K562 (cell line): ENCODE measurements around the gene POLD4. TPM values are rescaled to one million over a fixed set of nuclear protein-coding genes. Genes with fewer than 3 reads are reported as not detected.

Source experiments
- ARID2 ChIP-seq: fragments of 450-650 bp; IDR thresholded peaks from 2 replicates; pipeline ENCODE4 v1.6.1; 2017; ENCODE audit warnings: antibody characterized with exemption, mild to moderate bottlenecking
- BCL6 ChIP-seq: fragments of 250-450 bp; sonication (Bioruptor Pico); IDR thresholded peaks from 2 replicates; pipeline ENCODE4 v1.4.0; 2020
- BRD9 ChIP-seq: fragments of 450-650 bp; IDR thresholded peaks from 2 replicates; pipeline ENCODE4 v1.6.1; 2018; ENCODE audit warnings: low read depth; ENCODE audit not compliant: partially characterized antibody
- FOXJ2 ChIP-seq: fragments of 200-800 bp; sonication (Bioruptor generic); IDR thresholded peaks from 2 replicates; pipeline ENCODE4 v1.6.1; 2016; ENCODE audit warnings: missing genetic modification characterization, missing compliant biosample characterization
- GABPB2 ChIP-seq: fragments of 250-450 bp; sonication (Bioruptor Pico); conservative IDR thresholded peaks from 2 replicates; pipeline ENCODE4 v1.5.1; 2021; ENCODE audit warnings: mild to moderate bottlenecking
- HIVEP1 ChIP-seq: fragments of 250-450 bp; sonication (Bioruptor Pico); IDR thresholded peaks from 2 replicates; pipeline ENCODE4 v1.4.0; 2020; ENCODE audit warnings: mild to moderate bottlenecking
- IFI16 ChIP-seq: fragments of 250-450 bp; sonication (Bioruptor Pico); IDR thresholded peaks from 2 replicates; pipeline ENCODE4 v2.1.2; 2022; ENCODE audit warnings: mild to moderate bottlenecking, inconsistent platforms
- LCOR ChIP-seq: sonication (generic); formaldehyde crosslinking; IDR thresholded peaks from 2 replicates; pipeline ENCODE4 v1.8.0; 2022; ENCODE audit warnings: mild to moderate bottlenecking, missing genetic modification reagents
- MIER1 ChIP-seq: fragments of 450-650 bp; IDR thresholded peaks from 2 replicates; pipeline ENCODE4 v1.6.1; 2016; ENCODE audit warnings: antibody characterized with exemption, mild to moderate bottlenecking, low read depth
- PHB2 ChIP-seq: fragments of 450-650 bp; IDR thresholded peaks from 2 replicates; pipeline ENCODE4 v1.6.1; 2017; ENCODE audit warnings: low read depth
- SAFB ChIP-seq: fragments of 200-400 bp; formaldehyde crosslinking; IDR thresholded peaks from 2 replicates; pipeline ENCODE4 v1.6.1; 2017; ENCODE audit warnings: low read depth, low read length, borderline replicate concordance
- STAT5A ChIP-seq: IDR thresholded peaks from 2 replicates; pipeline ENCODE4 v1.6.1; 2012; ENCODE audit warnings: low read length, inconsistent platforms, borderline replicate concordance
- XRCC3 ChIP-seq: fragments of 450-650 bp; IDR thresholded peaks from 2 replicates; pipeline ENCODE4 v1.6.1; 2017; ENCODE audit warnings: mild to moderate bottlenecking, moderate library complexity
- ZBED1 ChIP-seq: IDR thresholded peaks from 2 replicates; pipeline ENCODE4 v1.6.1; 2014
- ZKSCAN8 ChIP-seq: fragments of 200-800 bp; sonication (Bioruptor generic); IDR thresholded peaks from 2 replicates; pipeline ENCODE4 v1.6.1; 2016; ENCODE audit warnings: missing genetic modification characterization, missing compliant biosample characterization
- ZNF263 ChIP-seq: sonication (generic); formaldehyde crosslinking; IDR thresholded peaks from 2 replicates; pipeline ENCODE4 v1.8.0; 2022; ENCODE audit warnings: mild to moderate bottlenecking, missing genetic modification reagents, borderline replicate concordance
- ZNF347 ChIP-seq: fragments of 450-650 bp; formaldehyde crosslinking; IDR thresholded peaks from 2 replicates; pipeline ENCODE4 v1.4.0; 2020; ENCODE audit warnings: low read depth, mild to moderate bottlenecking, moderate library complexity
- ZNF785 ChIP-seq: fragments of 250-450 bp; sonication (Bioruptor Pico); IDR thresholded peaks from 2 replicates; pipeline ENCODE4 v1.4.0; 2020; ENCODE audit warnings: mild to moderate bottlenecking
- ZSCAN29 ChIP-seq: fragments of 450-650 bp; IDR thresholded peaks from 2 replicates; pipeline ENCODE4 v1.6.1; 2017
- polyA plus RNA-seq, 8 experiments: library from polyadenylated mRNA; depleted of rRNA in 4 of 8; stranded (reverse) in 5 of 8; unstranded in 3 of 8; fragments of >200 nt; fragmentation: Nextera tagmentation in 2 of 8; fragmentation: Illumina TruSeq in 1 of 8; extraction: Ambion mirVana in 2 of 8; extraction: Trizol in 1 of 8; gene quantifications; 2 replicates each; pipeline versions ENCODE4 v1.2.1 to v1.2.3, GENCODE V29; 2011 to 2014; ENCODE audit warnings: inconsistent platforms in 1 of 8, missing spikeins in 1 of 8
- total RNA-seq, 7 experiments: library from RNA; depleted of rRNA in 6 of 7; stranded (reverse); fragments of >200 nt in 6 of 7; fragmentation: Illumina TruSeq in 2 of 7; extraction: Trizol in 2 of 7; gene quantifications; 2 replicates each; pipeline versions ENCODE4 v1.2.1 to v1.2.3, GENCODE V29; 2011 to 2021; ENCODE audit warnings: low replicate concordance in 1 of 7
- TF ChIP-seq, protein P1 (sequence below): sonication (generic); formaldehyde crosslinking; IDR thresholded peaks from 2 replicates; pipeline ENCODE4 v1.8.0; 2022; ENCODE audit warnings: missing genetic modification reagents, mild to moderate bottlenecking, moderate library complexity, borderline replicate concordance
- TF ChIP-seq, protein P2 (sequence below), 2 experiments: fragments of 450-650 bp in 1 of 2; sonication (generic) in 1 of 2; formaldehyde crosslinking; conservative IDR thresholded peaks; 2 replicates each; pipeline versions ENCODE4 v1.4.0 to v1.8.1; 2020 to 2022; ENCODE audit warnings: mild to moderate bottlenecking in 1 of 2, missing genetic modification reagents in 1 of 2
- TF ChIP-seq, protein P3 (sequence below): fragments of 250-450 bp; sonication (Bioruptor Pico); IDR thresholded peaks from 2 replicates; pipeline ENCODE4 v1.8.0; 2021; ENCODE audit warnings: mild to moderate bottlenecking, moderate library complexity
- TF ChIP-seq, protein P4 (sequence below): IDR thresholded peaks from 2 replicates; pipeline ENCODE4 v1.6.1; 2011; ENCODE audit not compliant: insufficient read length; ENCODE audit errors: extremely low read depth
- TF ChIP-seq, protein P5 (sequence below): fragments of 450-650 bp; IDR thresholded peaks from 2 replicates; pipeline ENCODE4 v1.6.1; 2016
- TF ChIP-seq, protein P6 (sequence below): sonication (generic); formaldehyde crosslinking; IDR thresholded peaks from 2 replicates; pipeline ENCODE4 v1.8.0; 2022; ENCODE audit warnings: mild to moderate bottlenecking, missing genetic modification reagents

Gene POLD4
- total and polyA plus RNA-seq, 9 of the 15 experiments (the other 6 are each of a cell fraction or from before 2014, with no cell fraction given), result 5.8 to 64.5 (median 18.3) TPM

DNA sequence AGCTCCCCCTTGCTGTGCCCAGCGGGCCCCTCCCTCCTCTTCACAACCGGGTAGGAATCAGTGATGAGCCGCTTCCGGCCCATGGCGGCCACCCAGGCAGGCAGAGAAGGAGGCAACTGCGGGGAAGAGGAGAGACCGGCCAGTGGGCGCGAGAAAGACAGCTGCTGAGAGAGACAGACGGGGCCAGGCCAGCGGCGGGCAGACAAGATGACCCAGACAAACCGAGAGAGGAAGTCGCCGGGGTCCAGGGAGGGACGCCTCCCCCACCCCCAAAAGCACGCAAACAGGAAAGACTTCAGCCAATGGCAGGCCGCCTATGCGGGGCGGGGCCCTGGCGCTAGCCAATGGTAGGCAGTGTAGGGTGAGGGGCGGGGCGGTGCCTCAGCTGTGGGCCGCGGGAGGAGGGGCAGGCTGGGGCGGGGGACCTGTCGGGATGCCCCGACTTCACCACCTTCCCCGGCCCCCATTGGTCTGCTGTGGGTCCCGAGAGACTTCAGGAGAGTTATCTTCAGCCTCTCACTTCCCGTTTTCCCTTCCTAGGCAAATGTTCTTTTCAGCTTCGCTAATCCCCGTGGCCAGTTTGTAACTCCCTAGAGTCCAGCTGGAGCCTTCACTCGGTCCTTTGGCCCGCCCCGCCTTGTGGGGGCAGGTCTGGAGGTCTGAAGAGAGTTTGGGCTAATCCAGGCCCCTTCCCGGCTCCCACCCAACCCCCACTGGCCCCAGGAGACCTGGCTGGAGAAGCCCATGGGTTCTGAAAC lies at the start of gene POLD4 (continued):
- TF ChIP-seq, protein P1, sequence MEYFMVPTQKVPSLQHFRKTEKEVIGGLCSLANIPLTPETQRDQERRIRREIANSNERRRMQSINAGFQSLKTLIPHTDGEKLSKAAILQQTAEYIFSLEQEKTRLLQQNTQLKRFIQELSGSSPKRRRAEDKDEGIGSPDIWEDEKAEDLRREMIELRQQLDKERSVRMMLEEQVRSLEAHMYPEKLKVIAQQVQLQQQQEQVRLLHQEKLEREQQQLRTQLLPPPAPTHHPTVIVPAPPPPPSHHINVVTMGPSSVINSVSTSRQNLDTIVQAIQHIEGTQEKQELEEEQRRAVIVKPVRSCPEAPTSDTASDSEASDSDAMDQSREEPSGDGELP, result peak; percentile 98
- TF ChIP-seq ZKSCAN8 (CRISPR knock-in tag), result no peak; the same call in 1 of the 2 replicates
- TF ChIP-seq ARID2, result no peak
- peak; percentile 64; the same call in 1 of the 2 replicates for TF ChIP-seq ZBED1
- TF ChIP-seq STAT5A, result no peak; the same call in 1 of the 2 replicates
- TF ChIP-seq, protein P2, sequence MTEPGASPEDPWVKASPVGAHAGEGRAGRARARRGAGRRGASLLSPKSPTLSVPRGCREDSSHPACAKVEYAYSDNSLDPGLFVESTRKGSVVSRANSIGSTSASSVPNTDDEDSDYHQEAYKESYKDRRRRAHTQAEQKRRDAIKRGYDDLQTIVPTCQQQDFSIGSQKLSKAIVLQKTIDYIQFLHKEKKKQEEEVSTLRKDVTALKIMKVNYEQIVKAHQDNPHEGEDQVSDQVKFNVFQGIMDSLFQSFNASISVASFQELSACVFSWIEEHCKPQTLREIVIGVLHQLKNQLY (CRISPR knock-in tag; conservative IDR thresholded peaks at IDR 0.05), result 0 out of 4 replicates have a peak, but pooled peaks of 1 of the 2 experiments have one; percentile 11
- TF ChIP-seq BRD9, result peak; percentile 30
- TF ChIP-seq FOXJ2 (tag), result no peak
- no peak for TF ChIP-seq ZSCAN29
- no peak for TF ChIP-seq XRCC3
- no peak for TF ChIP-seq ZNF347 (CRISPR knock-in tag)
- TF ChIP-seq IFI16 (CRISPR knock-in tag), result no peak
- 0 out of 2 replicates have a peak, but pooled peaks have one; percentile 6 for TF ChIP-seq LCOR (CRISPR knock-in tag)
- TF ChIP-seq MIER1, result no peak
- TF ChIP-seq PHB2, result no peak
- TF ChIP-seq ZNF263, result 0 out of 2 replicates have a peak, but pooled peaks have one; percentile 44
- TF ChIP-seq, protein P3, sequence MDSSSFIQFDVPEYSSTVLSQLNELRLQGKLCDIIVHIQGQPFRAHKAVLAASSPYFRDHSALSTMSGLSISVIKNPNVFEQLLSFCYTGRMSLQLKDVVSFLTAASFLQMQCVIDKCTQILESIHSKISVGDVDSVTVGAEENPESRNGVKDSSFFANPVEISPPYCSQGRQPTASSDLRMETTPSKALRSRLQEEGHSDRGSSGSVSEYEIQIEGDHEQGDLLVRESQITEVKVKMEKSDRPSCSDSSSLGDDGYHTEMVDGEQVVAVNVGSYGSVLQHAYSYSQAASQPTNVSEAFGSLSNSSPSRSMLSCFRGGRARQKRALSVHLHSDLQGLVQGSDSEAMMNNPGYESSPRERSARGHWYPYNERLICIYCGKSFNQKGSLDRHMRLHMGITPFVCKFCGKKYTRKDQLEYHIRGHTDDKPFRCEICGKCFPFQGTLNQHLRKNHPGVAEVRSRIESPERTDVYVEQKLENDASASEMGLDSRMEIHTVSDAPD (CRISPR knock-in tag), result no peak
- TF ChIP-seq, protein P4, sequence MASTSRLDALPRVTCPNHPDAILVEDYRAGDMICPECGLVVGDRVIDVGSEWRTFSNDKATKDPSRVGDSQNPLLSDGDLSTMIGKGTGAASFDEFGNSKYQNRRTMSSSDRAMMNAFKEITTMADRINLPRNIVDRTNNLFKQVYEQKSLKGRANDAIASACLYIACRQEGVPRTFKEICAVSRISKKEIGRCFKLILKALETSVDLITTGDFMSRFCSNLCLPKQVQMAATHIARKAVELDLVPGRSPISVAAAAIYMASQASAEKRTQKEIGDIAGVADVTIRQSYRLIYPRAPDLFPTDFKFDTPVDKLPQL, result no peak
- TF ChIP-seq SAFB, result no peak
- TF ChIP-seq, protein P5, sequence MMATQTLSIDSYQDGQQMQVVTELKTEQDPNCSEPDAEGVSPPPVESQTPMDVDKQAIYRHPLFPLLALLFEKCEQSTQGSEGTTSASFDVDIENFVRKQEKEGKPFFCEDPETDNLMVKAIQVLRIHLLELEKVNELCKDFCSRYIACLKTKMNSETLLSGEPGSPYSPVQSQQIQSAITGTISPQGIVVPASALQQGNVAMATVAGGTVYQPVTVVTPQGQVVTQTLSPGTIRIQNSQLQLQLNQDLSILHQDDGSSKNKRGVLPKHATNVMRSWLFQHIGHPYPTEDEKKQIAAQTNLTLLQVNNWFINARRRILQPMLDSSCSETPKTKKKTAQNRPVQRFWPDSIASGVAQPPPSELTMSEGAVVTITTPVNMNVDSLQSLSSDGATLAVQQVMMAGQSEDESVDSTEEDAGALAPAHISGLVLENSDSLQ, result no peak; the same call in 1 of the 2 replicates
- TF ChIP-seq, protein P6, sequence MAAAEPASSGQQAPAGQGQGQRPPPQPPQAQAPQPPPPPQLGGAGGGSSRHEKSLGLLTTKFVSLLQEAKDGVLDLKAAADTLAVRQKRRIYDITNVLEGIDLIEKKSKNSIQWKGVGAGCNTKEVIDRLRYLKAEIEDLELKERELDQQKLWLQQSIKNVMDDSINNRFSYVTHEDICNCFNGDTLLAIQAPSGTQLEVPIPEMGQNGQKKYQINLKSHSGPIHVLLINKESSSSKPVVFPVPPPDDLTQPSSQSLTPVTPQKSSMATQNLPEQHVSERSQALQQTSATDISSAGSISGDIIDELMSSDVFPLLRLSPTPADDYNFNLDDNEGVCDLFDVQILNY, result no peak
- TF ChIP-seq ZNF785 (CRISPR knock-in tag), result no peak
- TF ChIP-seq HIVEP1 (CRISPR knock-in tag), result no peak
- TF ChIP-seq GABPB2 (CRISPR knock-in tag), result no peak
- no peak for TF ChIP-seq BCL6 (CRISPR knock-in tag)
